ENCODE data around the gene CDK15.

The CDK15 gene

GRCh38 chr2:201900362-201900761 lies 94.0 kb downstream of the CDK15 start (continued):
- TF ChIP-seq KLF17 (tag by site-specific recombination; IDR thresholded peaks at IDR 0.05) = no peak
- TF ChIP-seq YY1 (tag by site-specific recombination; IDR thresholded peaks at IDR 0.05) = no peak
- no peak for TF ChIP-seq ATF2 (tag by site-specific recombination; IDR thresholded peaks at IDR 0.05; ENCODE audit: low read depth)
- no peak for TF ChIP-seq ZNF747 (tag by site-specific recombination; IDR thresholded peaks at IDR 0.05)
- TF ChIP-seq ZFP41 (tag by site-specific recombination; IDR thresholded peaks at IDR 0.05; ENCODE audit: borderline replicate concordance) = no peak
- TF ChIP-seq ZNF510 (tag by site-specific recombination; IDR thresholded peaks at IDR 0.05; ENCODE audit: insufficient replicate concordance) = no peak

- TF ChIP-seq ZNF776 (tag by site-specific recombination; IDR thresholded peaks at IDR 0.05; ENCODE audit: borderline replicate concordance) = no peak
- 0 out of 2 replicates have a peak, but pooled peaks have one; percentile 11 for TF ChIP-seq ZBTB17 (tag by site-specific recombination; IDR thresholded peaks at IDR 0.05)
- TF ChIP-seq HOXA7 (CRISPR knock-in tag; IDR thresholded peaks at IDR 0.05; ENCODE audit: borderline replicate concordance) = no peak
- no peak for TF ChIP-seq YY2 (tag by site-specific recombination; IDR thresholded peaks at IDR 0.05)
- TF ChIP-seq TCF7L2 (IDR thresholded peaks at IDR 0.05; ENCODE audit: borderline replicate concordance, low read depth, low read length) = peak; percentile 69; the same call in 1 of the 2 replicates
- Histone ChIP-seq H3K4me3 (ENCODE audit: low read depth, low read length) (no peak overlapping the region), H3K4me1 (ENCODE audit: control insufficient read depth, insufficient read depth, low read length) (no peaks in the 10 kb centered on the region), H3K9me3 (ENCODE audit: control insufficient read depth, insufficient read depth, low read depth, low read length) (no peaks in the 10 kb centered on the region), H3K27ac (ENCODE audit: extremely low read depth, low read depth, low read length) (no peak overlapping the region), H3K36me3 (ENCODE audit: control insufficient read depth in 2 of 2, insufficient read depth in 1 of 2, low read length in 2 of 2) (no peaks in the 10 kb centered on the region)
- ChIA-PET POLR2A (no interaction called here), CTCF (interaction anchor here (1.6 kb wide), 1 partner anchor 9 kb away, joined by 5 read pairs; no protein-coding TSS in a partner anchor)
Observed at GRCh38 chr2:201901786-201902185, 95.4 kb downstream of the CDK15 start.

GRCh38 chr2:201904538-201905420 lies 98.4 kb downstream of the CDK15 start:
- Histone ChIP-seq H3K4me1 (ENCODE audit: control insufficient read depth, insufficient read depth, low read length) (peaks cover 2% of the 10 kb centered on the region; the same call in 1 of the 2 replicates), H3K9me3 (ENCODE audit: control insufficient read depth, insufficient read depth, low read depth, low read length) (no peaks in the 10 kb centered on the region), H3K36me3 (ENCODE audit: control insufficient read depth in 2 of 2, insufficient read depth in 1 of 2, low read length in 2 of 2) (no peaks in the 10 kb centered on the region), H3K27ac (ENCODE audit: extremely low read depth, low read depth, low read length) (no peak overlapping the region), H3K4me3 (ENCODE audit: low read depth, low read length) (no peak overlapping the region)
- ChIA-PET CTCF (no interaction called here), POLR2A (interaction anchor here (0.7 to 0.8 kb wide), 2 partner anchors 14 to 64 kb away, joined by 3 to 5 read pairs; no protein-coding TSS in a partner anchor)
- 0 out of 2 replicates have a peak, but pooled peaks have one; percentile 10 for TF ChIP-seq ZBTB17 (tag by site-specific recombination; IDR thresholded peaks at IDR 0.05)
- TF ChIP-seq GLIS1 (tag by site-specific recombination; IDR thresholded peaks at IDR 0.05) = no peak
- no peak for TF ChIP-seq MYNN (tag by site-specific recombination; IDR thresholded peaks at IDR 0.05; ENCODE audit: borderline replicate concordance)
- TF ChIP-seq PRDM6 (tag by site-specific recombination; IDR thresholded peaks at IDR 0.05) = no peak
- no peak for TF ChIP-seq PRDM1 (tag by site-specific recombination; IDR thresholded peaks at IDR 0.05)

Measured in HEK293 (cell line).